GM12878 (cell line): ENCODE data around the gene TSBP1. TPM values are rescaled to one million over a fixed set of nuclear protein-coding genes. Genes with fewer than 3 reads are reported as not detected.

Experiments used
- ATAC-seq: fragments of 200-7000 bp; cut with Tn5 transposase; 3 replicates; pipeline ENCODE4 v1.9.1; 2020; ENCODE audit warnings: mild to moderate bottlenecking, moderate library complexity
- BruUV-seq: library from RNA; stranded (reverse); fragments of 400-500 nt; replicated peaks from 2 replicates; lab custom pipeline; 2021; lab: Mats Ljungman, UMichigan
- CTCF ChIA-PET: fragments of 300-600 bp; sonication (Branson Sonifier 250); formaldehyde crosslinking; extraction: SDS; loops from one replicate; lab custom pipeline; 2021; ENCODE audit warnings: inconsistent platforms; lab: Yijun Ruan, JAX
- POLR2A ChIA-PET: fragments of 350-600 bp; formaldehyde crosslinking; extraction: SDS; loops from one replicate; lab custom pipeline; 2021; ENCODE audit warnings: inconsistent platforms; lab: Charles Lee
- RAD21 ChIA-PET: fragments of 300-600 bp; sonication (Branson Sonifier 250); formaldehyde crosslinking; loops from one replicate; lab custom pipeline; 2023; ENCODE audit warnings: antibody characterized with exemption; ENCODE audit not compliant: unreplicated experiment; lab: Charles Lee
- SMC1A ChIA-PET: fragments of 300-600 bp; sonication (Branson Sonifier 250); formaldehyde crosslinking; loops from one replicate; lab custom pipeline; 2023; ENCODE audit not compliant: unreplicated experiment, uncharacterized antibody; lab: Charles Lee
- DNase-seq: peaks from one replicate; pipeline ENCODE4 v3.0.0-alpha.2; 2011; ENCODE audit warnings: low read depth, low spot score
- FAIRE-seq: peaks from 3 replicates; lab custom pipeline; 2011; peaks lifted over from hg19 to GRCh38; lab: Jason Lieb, UNC
- H2AFZ ChIP-seq: 2 replicates; pipeline ENCODE4 v1.6.0; 2011; ENCODE audit warnings: low read depth, low read length, control low read depth; ENCODE audit not compliant: control insufficient read depth
- H3K27ac ChIP-seq: 2 replicates; pipeline ENCODE4 v1.5.1; 2011; ENCODE audit warnings: control low read depth; ENCODE audit not compliant: control insufficient read depth, insufficient read depth
- H3K27me3 ChIP-seq, 2 experiments: replicated peaks in 1 of 2; 2 replicates each; pipeline versions ENCODE4 v1.6.0 to v1.6.1; 2011; ENCODE audit warnings: low read length in 1 of 2; ENCODE audit not compliant: control insufficient read depth in 2 of 2, insufficient read depth in 2 of 2
- H3K36me3 ChIP-seq, 2 experiments: 2 replicates each; pipeline ENCODE4 v1.5.1; 2011; ENCODE audit warnings: low read length in 1 of 2; ENCODE audit not compliant: control insufficient read depth in 2 of 2, insufficient read depth in 2 of 2
- H3K4me1 ChIP-seq: 2 replicates; pipeline ENCODE4 v1.6.1; 2011; ENCODE audit warnings: mild to moderate bottlenecking, low read length, moderate library complexity, mixed read lengths; ENCODE audit not compliant: control insufficient read depth, insufficient read depth
- H3K4me2 ChIP-seq: 2 replicates; pipeline ENCODE4 v1.6.0; 2011; ENCODE audit warnings: control low read depth; ENCODE audit not compliant: control insufficient read depth, insufficient read depth
- H3K4me3 ChIP-seq: fragments of 200-600 bp; sonication (generic); 2 replicates; pipeline ENCODE4 v1.5.1; 2016
- H3K79me2 ChIP-seq: 2 replicates; pipeline ENCODE4 v1.6.0; 2011; ENCODE audit warnings: low read length; ENCODE audit not compliant: control insufficient read depth, insufficient read depth
- H3K9ac ChIP-seq: 2 replicates; pipeline ENCODE4 v1.8.0; 2011; ENCODE audit warnings: low read length, control low read depth, mixed read lengths; ENCODE audit not compliant: control insufficient read depth, insufficient read depth
- H3K9me3 ChIP-seq: replicated peaks from 3 replicates; pipeline ENCODE4 v1.5.1; 2011; ENCODE audit warnings: mild to moderate bottlenecking, low read length; ENCODE audit not compliant: control insufficient read depth, insufficient read depth
- H4K20me1 ChIP-seq: 2 replicates; pipeline ENCODE4 v1.6.0; 2011; ENCODE audit not compliant: control insufficient read depth, insufficient read depth
- CREM ChIP-seq: IDR thresholded peaks from 2 replicates; pipeline ENCODE4 v1.6.1; 2014; ENCODE audit warnings: antibody characterized with exemption, low read depth
- MEF2B ChIP-seq: fragments of 450-650 bp; IDR thresholded peaks from 2 replicates; pipeline ENCODE4 v1.6.1; 2018; ENCODE audit warnings: mild to moderate bottlenecking, moderate library complexity; ENCODE audit not compliant: partially characterized antibody, poor library complexity, severe bottlenecking
- MTA2 ChIP-seq: fragments of 450-650 bp; IDR thresholded peaks from 2 replicates; pipeline ENCODE4 v1.6.1; 2016; ENCODE audit warnings: low read depth, mild to moderate bottlenecking, moderate library complexity
- MYC ChIP-seq: IDR thresholded peaks from 2 replicates; pipeline ENCODE4 v1.6.1; 2011; ENCODE audit warnings: mild to moderate bottlenecking, low read length, moderate library complexity, inconsistent platforms; ENCODE audit not compliant: insufficient read depth, insufficient replicate concordance, insufficient read length, severe bottlenecking
- NFXL1 ChIP-seq: fragments of 450-650 bp; IDR thresholded peaks from 2 replicates; pipeline ENCODE4 v1.6.1; 2017; ENCODE audit warnings: antibody characterized with exemption, mild to moderate bottlenecking, borderline replicate concordance
- POU2F2 ChIP-seq: IDR thresholded peaks from 3 replicates; pipeline ENCODE4 v1.6.1; 2011; ENCODE audit warnings: low read depth, mild to moderate bottlenecking, low read length, borderline replicate concordance
- RB1 ChIP-seq: fragments of 450-650 bp; formaldehyde crosslinking; IDR thresholded peaks from 2 replicates; pipeline ENCODE4 v1.6.1; 2017; ENCODE audit warnings: mild to moderate bottlenecking, borderline replicate concordance
- SIN3A ChIP-seq: IDR thresholded peaks from 2 replicates; pipeline ENCODE4 v1.6.1; 2012; ENCODE audit warnings: low read depth, low read length, improper control_type of control experiment
- TCF7 ChIP-seq: IDR thresholded peaks from 2 replicates; pipeline ENCODE4 v1.6.1; 2014; ENCODE audit warnings: antibody characterized with exemption, borderline replicate concordance
- WGBS: methylation state at CpG from one replicate; pipeline ENCODE4 v1.1.6; 2016; ENCODE audit warnings: low lambda C conversion rate; ENCODE audit not compliant: insufficient replicate concordance, insufficient coverage; ENCODE audit errors: missing lambda C conversion rate; 5-methylcytosine and 5-hydroxymethylcytosine counted together
- in situ Hi-C: fragments of 300-500 bp; cut with MboI; formaldehyde crosslinking; loops from 9 replicates; pipeline ENCODE4 v1.14.3; 2018; ENCODE audit warnings: mixed read lengths
- intact Hi-C: fragments of 100-400 bp; cut with micrococcal nuclease; formaldehyde crosslinking; loops from one replicate; pipeline ENCODE4 v1.14.2; 2022; ENCODE audit not compliant: unreplicated experiment
- polyA plus RNA-seq, 11 experiments: library from polyadenylated mRNA; depleted of rRNA in 4 of 11; unstranded in 6 of 11; stranded (reverse) in 5 of 11; fragments of >200 nt; fragmentation: Nextera tagmentation in 4 of 11; fragmentation: Illumina TruSeq in 1 of 11; extraction: Ambion mirVana in 4 of 11; extraction: Trizol in 1 of 11; gene quantifications; 1 replicate in 1 of 11; 2 replicates in 10 of 11; pipeline versions ENCODE4 v1.2.1 to v1.2.3, GENCODE V29; 2011 to 2016; ENCODE audit warnings: inconsistent platforms in 2 of 11, missing spikeins in 2 of 11, low read depth in 1 of 11
- total RNA-seq, 4 experiments: library from RNA; depleted of rRNA in 3 of 4; stranded (reverse); fragments of >200 nt in 3 of 4; fragmentation: Illumina TruSeq in 1 of 4; extraction: Trizol in 1 of 4; gene quantifications; 2 replicates each; pipeline versions ENCODE4 v1.2.1 to v1.2.3, GENCODE V29; 2013 to 2021
- TF ChIP-seq, protein P1 (sequence below): fragments of 450-650 bp; IDR thresholded peaks from 2 replicates; pipeline ENCODE4 v1.6.1; 2017; ENCODE audit warnings: mild to moderate bottlenecking, moderate library complexity
- TF ChIP-seq, protein P2 (sequence below): IDR thresholded peaks from 2 replicates; pipeline ENCODE4 v1.6.1; 2012; ENCODE audit warnings: low read depth, low read length, improper control_type of control experiment
- TF ChIP-seq, protein P3 (sequence below): IDR thresholded peaks from 2 replicates; pipeline ENCODE4 v1.6.1; 2011; ENCODE audit warnings: low read depth, low read length, improper control_type of control experiment, borderline replicate concordance

The TSBP1 gene
- total and polyA plus RNA-seq, 10 of the 15 experiments (the other 5 are each of a cell fraction or from before 2014, with no cell fraction given), result not detected

DNA sequence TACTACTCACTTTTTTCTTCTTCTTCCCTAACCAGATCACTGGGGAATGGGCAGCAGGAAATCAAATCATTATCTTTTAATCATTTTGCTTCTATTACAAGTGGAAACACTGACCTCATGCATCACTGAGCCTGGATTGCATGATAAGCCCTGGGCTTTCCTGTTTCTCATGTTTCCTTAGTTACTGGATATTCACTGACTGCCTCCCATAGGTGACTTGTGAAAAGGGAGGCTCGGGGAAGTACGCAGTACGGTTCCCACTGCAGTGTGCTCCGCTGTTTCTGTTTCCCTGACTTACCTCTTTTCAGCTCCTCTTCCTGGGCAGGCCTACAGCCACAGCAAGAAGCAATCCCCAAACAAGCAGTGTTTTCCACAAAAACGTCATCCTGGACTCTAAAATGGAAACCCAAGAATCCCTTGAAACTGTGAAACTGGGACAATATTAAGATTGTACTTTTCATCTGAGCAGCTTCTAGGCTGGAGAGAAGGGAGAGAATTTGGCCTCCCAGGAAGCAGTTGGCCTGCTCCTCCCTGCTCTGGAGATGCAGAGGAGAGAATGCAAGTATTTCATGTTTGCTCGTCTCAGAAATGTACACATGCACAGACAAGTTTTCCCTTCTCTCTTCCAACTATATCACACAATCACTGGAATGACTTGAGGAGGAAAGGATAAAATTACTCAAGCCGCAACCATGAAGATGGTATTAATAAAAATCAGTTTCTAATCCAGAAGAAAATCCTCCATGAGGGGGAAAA is 22.1 kb upstream of the TSBP1 start:
- Histone ChIP-seq H3K4me2 (no peak overlapping the region), H3K27me3 (no peaks in the 10 kb centered on the region), H4K20me1 (no peaks in the 10 kb centered on the region), H3K36me3 (no peaks in the 10 kb centered on the region), H3K27ac (no peak overlapping the region), H3K4me1 (peaks cover 8% of the 10 kb centered on the region), H3K79me2 (no peaks in the 10 kb centered on the region), H3K9me3 (peaks cover 2% of the 10 kb centered on the region; the same call in 1 of the 3 replicates), H3K4me3 (no peak overlapping the region), H3K9ac (no peak overlapping the region), H2AFZ (no peak overlapping the region)
- no peak for FAIRE-seq
- TF ChIP-seq, protein P1, sequence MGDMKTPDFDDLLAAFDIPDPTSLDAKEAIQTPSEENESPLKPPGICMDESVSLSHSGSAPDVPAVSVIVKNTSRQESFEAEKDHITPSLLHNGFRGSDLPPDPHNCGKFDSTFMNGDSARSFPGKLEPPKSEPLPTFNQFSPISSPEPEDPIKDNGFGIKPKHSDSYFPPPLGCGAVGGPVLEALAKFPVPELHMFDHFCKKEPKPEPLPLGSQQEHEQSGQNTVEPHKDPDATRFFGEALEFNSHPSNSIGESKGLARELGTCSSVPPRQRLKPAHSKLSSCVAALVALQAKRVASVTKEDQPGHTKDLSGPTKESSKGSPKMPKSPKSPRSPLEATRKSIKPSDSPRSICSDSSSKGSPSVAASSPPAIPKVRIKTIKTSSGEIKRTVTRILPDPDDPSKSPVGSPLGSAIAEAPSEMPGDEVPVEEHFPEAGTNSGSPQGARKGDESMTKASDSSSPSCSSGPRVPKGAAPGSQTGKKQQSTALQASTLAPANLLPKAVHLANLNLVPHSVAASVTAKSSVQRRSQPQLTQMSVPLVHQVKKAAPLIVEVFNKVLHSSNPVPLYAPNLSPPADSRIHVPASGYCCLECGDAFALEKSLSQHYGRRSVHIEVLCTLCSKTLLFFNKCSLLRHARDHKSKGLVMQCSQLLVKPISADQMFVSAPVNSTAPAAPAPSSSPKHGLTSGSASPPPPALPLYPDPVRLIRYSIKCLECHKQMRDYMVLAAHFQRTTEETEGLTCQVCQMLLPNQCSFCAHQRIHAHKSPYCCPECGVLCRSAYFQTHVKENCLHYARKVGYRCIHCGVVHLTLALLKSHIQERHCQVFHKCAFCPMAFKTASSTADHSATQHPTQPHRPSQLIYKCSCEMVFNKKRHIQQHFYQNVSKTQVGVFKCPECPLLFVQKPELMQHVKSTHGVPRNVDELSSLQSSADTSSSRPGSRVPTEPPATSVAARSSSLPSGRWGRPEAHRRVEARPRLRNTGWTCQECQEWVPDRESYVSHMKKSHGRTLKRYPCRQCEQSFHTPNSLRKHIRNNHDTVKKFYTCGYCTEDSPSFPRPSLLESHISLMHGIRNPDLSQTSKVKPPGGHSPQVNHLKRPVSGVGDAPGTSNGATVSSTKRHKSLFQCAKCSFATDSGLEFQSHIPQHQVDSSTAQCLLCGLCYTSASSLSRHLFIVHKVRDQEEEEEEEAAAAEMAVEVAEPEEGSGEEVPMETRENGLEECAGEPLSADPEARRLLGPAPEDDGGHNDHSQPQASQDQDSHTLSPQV, result no peak
- TF ChIP-seq CREM (no peak), MTA2 (no peak), NFXL1 (no peak), SIN3A (no peak), POU2F2 (no peak), MEF2B (no peak), TCF7 (no peak), RB1 (no peak), MYC (no peak)
- TF ChIP-seq, protein P2, sequence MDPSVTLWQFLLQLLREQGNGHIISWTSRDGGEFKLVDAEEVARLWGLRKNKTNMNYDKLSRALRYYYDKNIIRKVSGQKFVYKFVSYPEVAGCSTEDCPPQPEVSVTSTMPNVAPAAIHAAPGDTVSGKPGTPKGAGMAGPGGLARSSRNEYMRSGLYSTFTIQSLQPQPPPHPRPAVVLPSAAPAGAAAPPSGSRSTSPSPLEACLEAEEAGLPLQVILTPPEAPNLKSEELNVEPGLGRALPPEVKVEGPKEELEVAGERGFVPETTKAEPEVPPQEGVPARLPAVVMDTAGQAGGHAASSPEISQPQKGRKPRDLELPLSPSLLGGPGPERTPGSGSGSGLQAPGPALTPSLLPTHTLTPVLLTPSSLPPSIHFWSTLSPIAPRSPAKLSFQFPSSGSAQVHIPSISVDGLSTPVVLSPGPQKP, result no peak
- TF ChIP-seq, protein P3, sequence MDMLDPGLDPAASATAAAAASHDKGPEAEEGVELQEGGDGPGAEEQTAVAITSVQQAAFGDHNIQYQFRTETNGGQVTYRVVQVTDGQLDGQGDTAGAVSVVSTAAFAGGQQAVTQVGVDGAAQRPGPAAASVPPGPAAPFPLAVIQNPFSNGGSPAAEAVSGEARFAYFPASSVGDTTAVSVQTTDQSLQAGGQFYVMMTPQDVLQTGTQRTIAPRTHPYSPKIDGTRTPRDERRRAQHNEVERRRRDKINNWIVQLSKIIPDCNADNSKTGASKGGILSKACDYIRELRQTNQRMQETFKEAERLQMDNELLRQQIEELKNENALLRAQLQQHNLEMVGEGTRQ, result no peak
- BruUV-seq, result no TSS peak
- in situ Hi-C loops (no loop called here), intact Hi-C loops (no loop called here)
- 42% methylated on average over 7 of the region's 7 CpGs for WGBS
- ChIA-PET RAD21 (no interaction called here), SMC1A (no interaction called here), CTCF (no interaction called here), POLR2A (interaction anchor here (0.5 kb wide), 1 partner anchor 158 kb away, joined by 7 read pairs; no protein-coding TSS in a partner anchor)
- no peak for ATAC-seq
- DNase-seq, result no peak
